ENCODE data around the gene SRGAP3. TPM values are rescaled to one million over a fixed set of nuclear protein-coding genes. Genes with fewer than 3 reads are reported as not detected.

SRGAP3 gene
- total RNA-seq, 4 donors from 2014 or later: 13.1 to 84.9 (median 27.4) TPM

DNA sequence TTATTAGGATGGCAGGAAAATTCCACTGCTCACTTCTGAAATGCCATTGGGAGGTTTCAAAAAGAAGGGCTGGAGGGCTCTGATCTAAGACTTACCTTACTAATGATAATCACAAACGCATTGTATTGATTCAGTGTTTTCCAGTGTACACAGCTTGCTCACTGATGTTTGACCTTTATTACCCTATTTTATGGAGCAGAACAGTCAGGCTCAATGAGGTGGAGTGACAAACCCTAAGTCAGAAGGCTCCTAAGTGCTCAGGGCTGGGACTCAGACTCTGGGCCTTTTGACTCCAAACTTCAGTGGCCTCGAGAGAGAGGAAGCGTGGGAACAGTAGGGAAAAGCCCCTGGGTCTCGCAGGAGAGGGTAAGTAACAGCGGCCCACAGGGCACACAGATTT is 265.9 kb downstream of the SRGAP3 start:
- Histone ChIP-seq H3K4me1 (peaks cover 3% of the 10 kb centered on the region), H3K9me3 (peaks cover 7% of the 10 kb centered on the region), H3K27ac (no peak overlapping the region), H3K4me3 (no peak overlapping the region), H3K36me3 (peaks cover 2% of the 10 kb centered on the region), H3K27me3 (no peaks in the 10 kb centered on the region)
- DNase-seq (ENCODE audit: low spot score in 2 of 2): no peak
- TF ChIP-seq POLR2A (IDR thresholded peaks at IDR 0.05) (no peak), EP300 (IDR thresholded peaks at IDR 0.05) (no peak), POLR2AphosphoS5 (IDR thresholded peaks at IDR 0.05) (no peak)
- TF ChIP-seq, protein P1, sequence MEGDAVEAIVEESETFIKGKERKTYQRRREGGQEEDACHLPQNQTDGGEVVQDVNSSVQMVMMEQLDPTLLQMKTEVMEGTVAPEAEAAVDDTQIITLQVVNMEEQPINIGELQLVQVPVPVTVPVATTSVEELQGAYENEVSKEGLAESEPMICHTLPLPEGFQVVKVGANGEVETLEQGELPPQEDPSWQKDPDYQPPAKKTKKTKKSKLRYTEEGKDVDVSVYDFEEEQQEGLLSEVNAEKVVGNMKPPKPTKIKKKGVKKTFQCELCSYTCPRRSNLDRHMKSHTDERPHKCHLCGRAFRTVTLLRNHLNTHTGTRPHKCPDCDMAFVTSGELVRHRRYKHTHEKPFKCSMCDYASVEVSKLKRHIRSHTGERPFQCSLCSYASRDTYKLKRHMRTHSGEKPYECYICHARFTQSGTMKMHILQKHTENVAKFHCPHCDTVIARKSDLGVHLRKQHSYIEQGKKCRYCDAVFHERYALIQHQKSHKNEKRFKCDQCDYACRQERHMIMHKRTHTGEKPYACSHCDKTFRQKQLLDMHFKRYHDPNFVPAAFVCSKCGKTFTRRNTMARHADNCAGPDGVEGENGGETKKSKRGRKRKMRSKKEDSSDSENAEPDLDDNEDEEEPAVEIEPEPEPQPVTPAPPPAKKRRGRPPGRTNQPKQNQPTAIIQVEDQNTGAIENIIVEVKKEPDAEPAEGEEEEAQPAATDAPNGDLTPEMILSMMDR (IDR thresholded peaks at IDR 0.05): no peak
- 95% methylated on average over 5 of the region's 5 CpGs for WGBS

DNA sequence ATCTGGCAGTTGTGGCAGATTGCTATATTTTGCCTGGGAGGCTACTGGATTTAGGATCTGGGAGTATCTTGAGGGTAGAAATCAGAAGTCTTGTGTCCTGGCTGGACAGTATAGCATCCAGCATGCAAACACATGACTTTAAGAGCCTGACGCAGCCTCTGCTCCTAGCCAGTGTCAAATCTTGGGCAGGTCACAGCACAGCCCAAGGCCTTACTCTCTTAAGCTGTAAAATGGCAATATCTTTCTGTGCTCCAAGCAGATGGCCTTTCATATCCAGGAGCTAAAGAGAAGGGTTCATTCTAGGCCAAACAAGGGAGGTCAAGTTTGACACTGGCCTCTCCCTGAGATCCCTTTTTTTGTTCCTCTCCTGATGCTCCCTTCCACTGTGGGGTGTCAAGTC is 266.4 kb downstream of the SRGAP3 start:
- DNase-seq (ENCODE audit: low spot score in 2 of 2): no peak
- H3K9me3 ChIP-seq: peaks cover 7% of the 10 kb centered on the region
- 100% methylated on average over 1 of the region's 1 CpG for WGBS
- peaks cover 3% of the 10 kb centered on the region for H3K4me1 ChIP-seq
- TF ChIP-seq POLR2AphosphoS5 (IDR thresholded peaks at IDR 0.05) (no peak), POLR2A (IDR thresholded peaks at IDR 0.05) (no peak), EP300 (IDR thresholded peaks at IDR 0.05) (no peak)
- TF ChIP-seq, protein P1 (IDR thresholded peaks at IDR 0.05): no peak
- H3K4me3 ChIP-seq: no peak overlapping the region
- H3K36me3 ChIP-seq: peaks cover 2% of the 10 kb centered on the region
- H3K27me3 ChIP-seq: no peaks in the 10 kb centered on the region
- no peak overlapping the region for H3K27ac ChIP-seq

DNA sequence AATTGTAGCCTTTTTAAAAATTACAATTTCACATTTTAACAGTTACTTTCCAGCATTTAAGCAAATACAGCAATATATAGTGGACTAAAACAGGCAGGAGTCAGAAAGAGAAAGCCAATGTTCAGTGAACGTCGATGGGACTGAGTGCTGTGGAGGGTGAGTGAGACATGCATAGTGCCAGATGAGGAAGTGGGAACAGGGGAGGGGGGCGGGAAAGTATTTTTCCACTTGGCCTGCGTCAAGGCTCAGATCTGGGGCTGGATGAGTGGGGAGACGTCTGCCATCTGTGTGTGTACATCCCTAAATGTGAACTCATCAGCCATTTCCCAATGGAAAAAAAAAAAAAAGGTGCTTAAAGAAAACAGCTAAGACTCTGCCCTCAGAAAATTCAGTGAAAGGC is 266.9 kb downstream of the SRGAP3 start:
- no peak for DNase-seq (ENCODE audit: low spot score in 2 of 2)
- H3K4me3 ChIP-seq: no peak overlapping the region
- H3K27ac ChIP-seq: no peak overlapping the region
- H3K27me3 ChIP-seq: no peaks in the 10 kb centered on the region
- 51% methylated on average over 5 of the region's 5 CpGs for WGBS
- no peaks in the 10 kb centered on the region for H3K4me1 ChIP-seq
- H3K9me3 ChIP-seq: peaks cover 7% of the 10 kb centered on the region
- H3K36me3 ChIP-seq: peaks cover 2% of the 10 kb centered on the region
- TF ChIP-seq EP300 (IDR thresholded peaks at IDR 0.05) (no peak), POLR2A (IDR thresholded peaks at IDR 0.05) (no peak), POLR2AphosphoS5 (IDR thresholded peaks at IDR 0.05) (no peak)
- TF ChIP-seq, protein P1 (IDR thresholded peaks at IDR 0.05): no peak

DNA sequence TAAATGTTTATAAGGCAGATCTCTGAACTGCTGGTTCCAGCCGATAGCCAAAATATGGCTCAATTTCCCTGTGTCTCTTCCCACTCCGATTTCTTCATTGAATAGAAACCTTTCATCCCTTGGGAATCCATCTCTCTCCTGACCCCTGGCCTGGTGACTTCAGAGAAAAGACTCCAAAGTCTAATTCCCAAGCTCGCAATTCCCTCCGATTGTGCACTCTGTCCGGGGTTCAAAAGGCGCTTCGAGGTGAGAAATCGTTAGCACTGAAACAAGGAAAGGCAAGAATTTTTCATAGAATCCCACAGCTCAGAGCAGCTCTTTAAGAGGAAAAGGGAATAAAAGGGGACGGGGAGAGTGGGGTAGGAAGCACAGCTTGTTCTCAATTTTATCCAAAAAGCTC is 267.7 kb downstream of the SRGAP3 start:
- no peak overlapping the region for H3K27ac ChIP-seq
- peaks cover 4% of the 10 kb centered on the region for H3K27me3 ChIP-seq
- 91% methylated on average over 9 of the region's 9 CpGs for WGBS
- no peak for DNase-seq (ENCODE audit: low spot score in 2 of 2)
- TF ChIP-seq, protein P1 (IDR thresholded peaks at IDR 0.05): no peak
- TF ChIP-seq POLR2AphosphoS5 (IDR thresholded peaks at IDR 0.05): no peak
- TF ChIP-seq POLR2A (IDR thresholded peaks at IDR 0.05): no peak
- no peak for TF ChIP-seq EP300 (IDR thresholded peaks at IDR 0.05)
- H3K36me3 ChIP-seq: peaks cover 2% of the 10 kb centered on the region
- peaks cover 7% of the 10 kb centered on the region for H3K9me3 ChIP-seq
- H3K4me1 ChIP-seq: no peaks in the 10 kb centered on the region
- H3K4me3 ChIP-seq: no peak overlapping the region

- no peak for DNase-seq (ENCODE audit: low spot score in 2 of 2)
- no peak overlapping the region for H3K27ac ChIP-seq
- 92% methylated on average over 9 of the region's 9 CpGs for WGBS
- H3K4me3 ChIP-seq: no peak overlapping the region
- peaks cover 8% of the 10 kb centered on the region for H3K27me3 ChIP-seq
- H3K9me3 ChIP-seq: peaks cover 7% of the 10 kb centered on the region
- no peaks in the 10 kb centered on the region for H3K4me1 ChIP-seq
- peaks cover 2% of the 10 kb centered on the region for H3K36me3 ChIP-seq
- no peak for TF ChIP-seq EP300 (IDR thresholded peaks at IDR 0.05)
- no peak for TF ChIP-seq POLR2AphosphoS5 (IDR thresholded peaks at IDR 0.05)
Measured at GRCh38 chr3:8981296-8981695, 268.1 kb downstream of the SRGAP3 start.

DNA sequence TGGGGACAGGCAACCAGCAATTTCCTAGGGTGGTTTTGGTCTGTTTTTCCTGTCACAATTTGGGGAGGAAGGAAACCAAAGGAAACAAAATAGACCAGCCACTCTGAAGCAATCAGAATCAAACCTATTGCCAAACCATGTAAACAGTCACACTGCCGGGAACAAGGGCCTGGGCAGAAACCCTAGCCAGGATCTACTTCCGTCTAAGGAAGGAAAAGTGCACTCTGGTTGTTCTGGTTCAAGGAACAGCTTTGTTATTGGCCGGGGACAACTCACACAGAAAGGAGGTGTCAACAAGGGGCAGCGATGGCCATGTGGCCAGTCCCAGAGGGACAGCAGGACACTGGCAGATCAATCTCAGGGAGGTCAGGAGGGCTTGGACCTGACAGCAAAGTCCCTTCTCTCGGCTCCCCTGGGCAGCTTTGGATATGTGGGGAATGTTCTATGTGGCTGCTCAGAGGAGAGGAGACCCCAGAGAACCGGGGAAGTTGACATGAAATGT is 268.6 kb downstream of the SRGAP3 start:
- no peak for TF ChIP-seq POLR2AphosphoS5 (IDR thresholded peaks at IDR 0.05)
- TF ChIP-seq, protein P1 (IDR thresholded peaks at IDR 0.05): no peak
- TF ChIP-seq EP300 (IDR thresholded peaks at IDR 0.05): no peak
- TF ChIP-seq POLR2A (IDR thresholded peaks at IDR 0.05): no peak

More for the DNA sequence above, 268.6 kb downstream of the SRGAP3 start:
- H3K27ac ChIP-seq: no peak overlapping the region
- no peak for DNase-seq (ENCODE audit: low spot score in 2 of 2)
- peaks cover 7% of the 10 kb centered on the region for H3K9me3 ChIP-seq
- peaks cover 2% of the 10 kb centered on the region for H3K36me3 ChIP-seq
- no peaks in the 10 kb centered on the region for H3K4me1 ChIP-seq
- 68% methylated on average over 6 of the region's 6 CpGs for WGBS
- H3K4me3 ChIP-seq: no peak overlapping the region
- peaks cover 13% of the 10 kb centered on the region for H3K27me3 ChIP-seq
